GM23338 (cell line): ENCODE measurements around the gene SRPK1. TPM values are rescaled to one million over a fixed set of nuclear protein-coding genes. Genes with fewer than 3 reads are reported as not detected.

Source experiments
- ATAC-seq: fragments of 200-7000 bp; cut with Tn5 transposase; 3 replicates; pipeline ENCODE4 v1.9.1; 2020
- DNase-seq: peaks from one replicate; pipeline ENCODE4 v3.0.0-alpha.2; 2015; ENCODE audit warnings: low spot score
- H2AFZ ChIP-seq: fragments of 200-600 bp; sonication (generic); 2 replicates; pipeline ENCODE4 v1.8.0; 2016; ENCODE audit warnings: antibody characterized with exemption, mild to moderate bottlenecking, moderate library complexity
- H3F3A ChIP-seq: fragments of 200-600 bp; sonication (generic); replicated peaks from 2 replicates; pipeline ENCODE4 v1.8.0; 2017; ENCODE audit warnings: antibody characterized with exemption, mixed run types, low read depth
- H3K27ac ChIP-seq: fragments of 200-600 bp; sonication (generic); 2 replicates; pipeline ENCODE4 v1.6.1; 2016; ENCODE audit warnings: low read depth
- H3K27me3 ChIP-seq: fragments of 200-600 bp; sonication (generic); 2 replicates; pipeline ENCODE4 v1.8.0; 2016; ENCODE audit warnings: mild to moderate bottlenecking, mixed run types, moderate library complexity; ENCODE audit not compliant: insufficient read depth
- H3K36me3 ChIP-seq: fragments of 200-600 bp; sonication (generic); 2 replicates; pipeline ENCODE4 v1.8.0; 2016; ENCODE audit warnings: mild to moderate bottlenecking; ENCODE audit not compliant: insufficient read depth
- H3K4me1 ChIP-seq: fragments of 200-600 bp; sonication (generic); 2 replicates; pipeline ENCODE4 v1.8.0; 2016; ENCODE audit warnings: mild to moderate bottlenecking, moderate library complexity; ENCODE audit not compliant: insufficient read depth
- H3K4me2 ChIP-seq: fragments of 200-600 bp; sonication (generic); 2 replicates; pipeline ENCODE4 v1.7.1; 2017; ENCODE audit warnings: mixed run types
- H3K4me3 ChIP-seq: fragments of 200-600 bp; sonication (generic); 2 replicates; pipeline ENCODE4 v1.6.1; 2016; ENCODE audit warnings: mixed run types
- H3K79me2 ChIP-seq: fragments of 200-600 bp; sonication (generic); replicated peaks from 2 replicates; pipeline ENCODE4 v1.8.0; 2017; ENCODE audit warnings: mild to moderate bottlenecking; ENCODE audit not compliant: insufficient read depth
- H3K9me2 ChIP-seq: fragments of 200-600 bp; sonication (generic); 2 replicates; pipeline ENCODE4 v1.8.0; 2017; ENCODE audit not compliant: insufficient read depth
- H4K20me1 ChIP-seq: fragments of 200-600 bp; sonication (generic); replicated peaks from 2 replicates; pipeline ENCODE4 v1.8.0; 2017; ENCODE audit warnings: mild to moderate bottlenecking; ENCODE audit not compliant: insufficient read depth
- H3K27ac Mint-ChIP-seq: 2 replicates; pipeline ENCODE4 v1.8.0; 2020; ENCODE audit warnings: inconsistent platforms, mild to moderate bottlenecking, moderate library complexity, mixed read lengths
- H3K27me3 Mint-ChIP-seq: 3 replicates; pipeline ENCODE4 v1.8.0; 2022; ENCODE audit warnings: low read depth, mild to moderate bottlenecking, moderate library complexity, mixed read lengths, inconsistent platforms; ENCODE audit not compliant: insufficient read depth, poor library complexity
- H3K36me3 Mint-ChIP-seq: 3 replicates; pipeline ENCODE4 v1.8.0; 2021; ENCODE audit warnings: low read depth, mild to moderate bottlenecking, inconsistent platforms, moderate library complexity, mixed read lengths
- H3K4me1 Mint-ChIP-seq: 3 replicates; pipeline ENCODE4 v1.8.0; 2020; ENCODE audit warnings: mild to moderate bottlenecking, inconsistent platforms, mixed read lengths
- H3K4me3 Mint-ChIP-seq: 3 replicates; pipeline ENCODE4 v1.8.0; 2021; ENCODE audit warnings: moderate library complexity, mild to moderate bottlenecking, inconsistent platforms, mixed read lengths
- H3K9me3 Mint-ChIP-seq: 3 replicates; pipeline ENCODE4 v1.8.0; 2020; ENCODE audit warnings: moderate library complexity, mild to moderate bottlenecking, inconsistent platforms, mixed read lengths
- CREB1 ChIP-seq: fragments of 250-450 bp; sonication (Bioruptor Pico); IDR thresholded peaks from 2 replicates; pipeline ENCODE4 v1.5.0; 2020; ENCODE audit warnings: low read depth, mild to moderate bottlenecking, moderate library complexity
- CTCF ChIP-seq, 2 experiments: fragments of 200-600 bp in 1 of 2; sonication (generic) in 1 of 2; conservative IDR thresholded peaks; 2 replicates each; pipeline versions ENCODE4 v1.5.1 to v1.6.1; 2016 to 2017; ENCODE audit warnings: antibody characterized with exemption in 2 of 2, low read depth in 2 of 2, mild to moderate bottlenecking in 2 of 2, moderate library complexity in 1 of 2
- EZH2phosphoT487 ChIP-seq: fragments of 200-600 bp; sonication (generic); IDR thresholded peaks from one replicate; pipeline ENCODE4 v1.8.1; 2018; ENCODE audit warnings: antibody characterized with exemption; ENCODE audit not compliant: unreplicated experiment
- REST ChIP-seq: IDR thresholded peaks from one replicate; pipeline ENCODE4 v1.6.1; 2018; ENCODE audit warnings: antibody characterized with exemption; ENCODE audit not compliant: unreplicated experiment
- STAT1 ChIP-seq: IDR thresholded peaks from one replicate; pipeline ENCODE4 v1.6.1; 2016; ENCODE audit warnings: antibody characterized with exemption; ENCODE audit not compliant: unreplicated experiment
- ZNF462 ChIP-seq: fragments of 250-450 bp; sonication (Bioruptor Pico); IDR thresholded peaks from 2 replicates; pipeline ENCODE4 v1.5.0; 2020; ENCODE audit warnings: mild to moderate bottlenecking, moderate library complexity
- polyA plus RNA-seq: library from polyadenylated mRNA; unstranded; fragments of >200 nt; fragmentation: Nextera tagmentation; extraction: Ambion mirVana; gene quantifications from 2 replicates; pipeline ENCODE4 v1.2.1, GENCODE V29; 2016
- total RNA-seq: library from RNA; depleted of rRNA; stranded (reverse); fragments of >200 nt; shearing (Covaris generic); gene quantifications from 2 replicates; pipeline ENCODE4 v1.2.3, GENCODE V29; 2014

The SRPK1 gene
- total and polyA plus RNA-seq, 2 experiments from 2014 or later: 175 to 202 TPM

- Histone ChIP-seq H4K20me1 (no peaks in the 10 kb centered on the region), H3K27me3 (no peaks in the 10 kb centered on the region), H3K4me1 (peaks cover 14% of the 10 kb centered on the region), H3K79me2 (no peaks in the 10 kb centered on the region), H3K27ac (no peak overlapping the region), H3K9me2 (peaks cover 14% of the 10 kb centered on the region; the same call in 1 of the 2 replicates), H3F3A (0 out of 2 replicates have a peak, but pooled peaks cover 6% of the 10 kb centered on the region), H3K4me2 (no peak overlapping the region), H3K36me3 (no peaks in the 10 kb centered on the region), H2AFZ (peak overlapping the region; percentile 80), H3K4me3 (no peak overlapping the region)
- Mint-ChIP-seq H3K4me1 (peaks cover 21% of the 10 kb centered on the region), H3K4me3 (no peak overlapping the region), H3K27me3 (peaks cover 12% of the 10 kb centered on the region), H3K27ac (no peak overlapping the region; the same call in 1 of the 2 replicates), H3K36me3 (no peaks in the 10 kb centered on the region), H3K9me3 (no peaks in the 10 kb centered on the region)
- DNase-seq (no peak), ATAC-seq (no peak)
- TF ChIP-seq REST (no peak), EZH2phosphoT487 (no peak), CTCF (conservative IDR thresholded peaks at IDR 0.05; ENCODE audit: low read depth in 2 of 2) (no peak), STAT1 (no peak), CREB1 (CRISPR knock-in tag) (no peak), ZNF462 (CRISPR knock-in tag) (no peak)
Measured at GRCh38 chr6:35796236-35796635, 124.7 kb downstream of the SRPK1 start.
